Activated naive CD4-positive, alpha-beta T cell treated with anti-CD3 and anti-CD28 coated beads, Interleukin-2, amount 50 U/mL, for 24 hours (primary cell): ENCODE data around the gene DCAF15.
A peak's percentile ranks its signal among the peaks of the same experiment; 100 is the strongest.

ENCODE experiments used
- H3K27ac Mint-ChIP-seq: one replicate; pipeline ENCODE4 v1.8.0; 2021; ENCODE audit warnings: mild to moderate bottlenecking, mixed read lengths
- H3K27me3 Mint-ChIP-seq: one replicate; pipeline ENCODE4 v1.8.0; 2021; ENCODE audit warnings: mixed read lengths
- H3K36me3 Mint-ChIP-seq: one replicate; pipeline ENCODE4 v1.8.0; 2021; ENCODE audit warnings: mixed read lengths
- H3K4me1 Mint-ChIP-seq: one replicate; pipeline ENCODE4 v1.8.0; 2021; ENCODE audit warnings: mixed read lengths
- H3K4me3 Mint-ChIP-seq: one replicate; pipeline ENCODE4 v1.8.0; 2021; ENCODE audit warnings: mild to moderate bottlenecking, mixed read lengths
- H3K9me3 Mint-ChIP-seq: one replicate; pipeline ENCODE4 v1.8.0; 2021; ENCODE audit warnings: mixed read lengths

DCAF15 gene

DNA sequence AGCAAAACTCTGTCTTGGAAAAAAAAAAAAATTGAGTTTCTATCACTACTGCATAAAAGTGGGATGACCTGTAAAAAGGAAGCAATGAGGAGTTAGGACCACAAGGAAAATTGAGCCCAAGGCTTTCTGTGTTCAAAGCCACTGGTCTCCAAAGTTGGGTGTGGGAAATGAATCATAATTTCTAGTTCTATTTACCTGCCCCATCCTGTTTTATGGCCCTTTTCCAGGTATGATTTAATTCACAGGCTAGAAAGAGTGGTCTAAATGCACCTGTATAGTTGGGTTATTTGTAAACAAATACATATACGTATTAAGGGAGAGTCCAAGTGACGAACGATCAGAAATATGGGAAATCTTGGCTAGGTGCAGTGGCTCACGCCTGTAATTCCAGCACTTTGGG, 5.9 kb upstream of the DCAF15 start:
- Mint-ChIP-seq H3K4me1 (no peaks in the 10 kb centered on the region), H3K27ac (no peak overlapping the region), H3K9me3 (no peaks in the 10 kb centered on the region), H3K4me3 (no peak overlapping the region), H3K36me3 (no peaks in the 10 kb centered on the region), H3K27me3 (no peaks in the 10 kb centered on the region)

GRCh38 chr19:13951043-13951442, 1.3 kb upstream of the DCAF15 start:
- no peaks in the 10 kb centered on the region for H3K27me3 Mint-ChIP-seq

DNA sequence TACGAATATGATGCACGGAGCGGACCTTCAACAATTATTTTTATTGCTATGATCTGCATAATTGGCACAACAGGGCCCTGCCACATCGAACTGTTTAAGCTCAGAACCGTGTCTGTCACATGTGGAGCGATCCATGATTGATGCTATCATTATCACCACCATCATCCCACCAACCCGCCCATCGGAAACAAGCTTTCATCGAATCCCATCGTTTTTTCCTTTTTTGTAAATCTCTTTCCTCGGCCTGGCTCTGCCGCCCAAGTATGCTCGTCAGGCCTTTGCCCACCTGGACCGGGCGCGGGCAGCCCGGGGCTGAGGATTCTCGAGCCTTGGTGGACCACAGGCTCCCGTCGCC, 533 bp upstream of the DCAF15 start:
- Mint-ChIP-seq H3K9me3 (no peaks in the 10 kb centered on the region), H3K27ac (peak overlapping the region; percentile 95), H3K4me1 (peaks cover 21% of the 10 kb centered on the region), H3K36me3 (no peaks in the 10 kb centered on the region), H3K4me3 (peak overlapping the region; percentile 97), H3K27me3 (no peaks in the 10 kb centered on the region)

More at GRCh38 chr19:13951043-13951442, 1.3 kb upstream of the DCAF15 start:
- H3K9me3 Mint-ChIP-seq = no peaks in the 10 kb centered on the region
- peaks cover 21% of the 10 kb centered on the region for H3K4me1 Mint-ChIP-seq
- H3K27ac Mint-ChIP-seq = no peak overlapping the region
- H3K4me3 Mint-ChIP-seq = no peak overlapping the region
- H3K36me3 Mint-ChIP-seq = no peaks in the 10 kb centered on the region

- Mint-ChIP-seq H3K4me1 (peaks cover 21% of the 10 kb centered on the region), H3K9me3 (no peaks in the 10 kb centered on the region), H3K4me3 (peak overlapping the region; percentile 87), H3K27ac (peak overlapping the region; percentile 65), H3K36me3 (no peaks in the 10 kb centered on the region), H3K27me3 (no peaks in the 10 kb centered on the region)
Observed at GRCh38 chr19:13952931-13953531, 722 bp downstream of the DCAF15 start.

DNA sequence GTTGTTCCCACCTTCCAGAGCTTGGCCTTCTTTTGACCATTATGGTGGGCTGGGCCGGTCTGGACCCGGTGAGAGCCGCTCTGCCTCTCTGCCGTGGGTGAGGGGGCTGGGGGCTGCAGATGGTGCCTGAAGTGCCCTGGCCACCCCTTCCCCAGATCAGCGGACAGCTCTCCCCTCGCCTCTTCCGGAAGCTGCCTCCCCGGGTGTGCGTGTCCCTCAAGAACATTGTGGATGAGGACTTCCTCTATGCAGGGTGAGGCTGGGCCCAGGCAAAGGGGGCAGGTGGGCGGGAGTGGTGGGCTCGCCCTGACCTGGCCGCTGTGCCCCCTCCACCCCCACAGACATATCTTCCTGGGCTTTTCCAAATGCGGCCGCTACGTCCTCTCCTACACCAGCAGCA, 1.9 kb downstream of the DCAF15 start:
- Mint-ChIP-seq H3K4me1 (peaks cover 21% of the 10 kb centered on the region), H3K9me3 (no peaks in the 10 kb centered on the region), H3K27me3 (no peaks in the 10 kb centered on the region), H3K36me3 (no peaks in the 10 kb centered on the region), H3K4me3 (peak overlapping the region; percentile 87), H3K27ac (no peak overlapping the region)

- Mint-ChIP-seq H3K27ac (no peak overlapping the region), H3K27me3 (no peaks in the 10 kb centered on the region), H3K9me3 (no peaks in the 10 kb centered on the region), H3K4me3 (no peak overlapping the region), H3K4me1 (peaks cover 21% of the 10 kb centered on the region), H3K36me3 (no peaks in the 10 kb centered on the region)
Observed at GRCh38 chr19:13955662-13956364, 3.5 kb downstream of the DCAF15 start.

DNA sequence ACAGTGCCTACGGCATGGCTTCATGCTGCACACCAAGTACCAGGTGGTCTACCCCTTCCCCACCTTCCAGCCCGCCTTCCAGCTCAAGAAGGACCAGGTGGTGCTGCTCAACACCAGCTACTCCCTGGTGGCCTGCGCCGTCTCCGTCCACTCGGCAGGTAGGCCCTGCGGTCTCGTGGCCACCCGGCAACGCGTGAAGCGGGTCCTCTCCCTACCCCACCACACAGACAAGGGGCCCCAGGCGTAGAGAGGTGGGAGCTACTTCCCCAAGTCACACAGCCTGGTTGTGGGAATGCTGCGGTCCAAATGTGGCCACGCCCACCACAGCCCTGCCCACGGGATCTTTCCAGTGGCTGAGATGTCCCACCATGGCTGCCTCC, 4.0 kb downstream of the DCAF15 start:
- Mint-ChIP-seq H3K9me3 (no peaks in the 10 kb centered on the region), H3K4me3 (no peak overlapping the region), H3K27ac (no peak overlapping the region), H3K4me1 (peaks cover 21% of the 10 kb centered on the region), H3K36me3 (peaks cover 1% of the 10 kb centered on the region), H3K27me3 (no peaks in the 10 kb centered on the region)

DNA sequence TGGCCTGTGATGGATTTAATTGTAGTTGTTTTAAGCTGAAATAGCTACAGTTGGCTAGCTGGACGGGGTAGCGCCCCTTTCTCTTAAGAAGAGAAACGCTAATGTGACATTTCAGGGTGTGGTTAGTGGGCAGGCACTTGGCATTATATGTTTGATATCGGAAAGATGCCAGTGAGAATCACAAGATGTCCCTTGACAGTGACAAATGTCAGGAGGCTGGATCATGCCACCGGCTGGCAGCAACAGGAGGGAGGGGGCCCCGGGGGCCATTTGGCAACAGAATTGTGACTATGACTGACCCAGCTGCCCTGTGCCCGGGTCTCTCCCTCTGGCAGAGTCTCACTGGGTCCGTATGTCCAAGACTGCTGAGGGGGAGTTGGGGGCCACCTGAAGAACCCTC, 4.7 kb downstream of the DCAF15 start:
- Mint-ChIP-seq H3K27ac (no peak overlapping the region), H3K36me3 (peaks cover 5% of the 10 kb centered on the region), H3K4me3 (no peak overlapping the region), H3K27me3 (no peaks in the 10 kb centered on the region), H3K4me1 (peaks cover 15% of the 10 kb centered on the region), H3K9me3 (no peaks in the 10 kb centered on the region)

DNA sequence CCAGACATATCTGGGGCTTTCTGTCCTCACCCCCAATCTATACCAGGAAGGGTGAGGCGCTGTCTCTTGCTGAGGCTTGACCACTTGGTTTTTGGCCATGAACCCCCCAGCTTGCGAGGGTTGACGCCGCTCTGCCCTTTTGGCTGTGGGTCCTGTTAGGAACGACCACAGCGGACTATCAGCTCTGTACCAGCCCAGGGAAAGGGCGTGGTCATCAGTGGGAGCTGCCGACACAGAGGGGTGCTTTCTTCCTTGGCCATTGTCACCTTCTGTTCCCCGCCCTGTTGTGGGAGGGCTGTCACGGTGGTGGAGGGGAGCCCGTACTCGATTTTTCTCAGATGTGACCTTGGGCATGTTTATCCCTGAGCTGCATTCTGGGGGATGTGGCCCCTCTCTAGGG, 5.7 kb downstream of the DCAF15 start:
- peaks cover 5% of the 10 kb centered on the region for H3K36me3 Mint-ChIP-seq
- H3K9me3 Mint-ChIP-seq = no peaks in the 10 kb centered on the region
- H3K27me3 Mint-ChIP-seq = no peaks in the 10 kb centered on the region
- no peak overlapping the region for H3K27ac Mint-ChIP-seq
- H3K4me1 Mint-ChIP-seq = peaks cover 13% of the 10 kb centered on the region
- H3K4me3 Mint-ChIP-seq = no peak overlapping the region

DNA sequence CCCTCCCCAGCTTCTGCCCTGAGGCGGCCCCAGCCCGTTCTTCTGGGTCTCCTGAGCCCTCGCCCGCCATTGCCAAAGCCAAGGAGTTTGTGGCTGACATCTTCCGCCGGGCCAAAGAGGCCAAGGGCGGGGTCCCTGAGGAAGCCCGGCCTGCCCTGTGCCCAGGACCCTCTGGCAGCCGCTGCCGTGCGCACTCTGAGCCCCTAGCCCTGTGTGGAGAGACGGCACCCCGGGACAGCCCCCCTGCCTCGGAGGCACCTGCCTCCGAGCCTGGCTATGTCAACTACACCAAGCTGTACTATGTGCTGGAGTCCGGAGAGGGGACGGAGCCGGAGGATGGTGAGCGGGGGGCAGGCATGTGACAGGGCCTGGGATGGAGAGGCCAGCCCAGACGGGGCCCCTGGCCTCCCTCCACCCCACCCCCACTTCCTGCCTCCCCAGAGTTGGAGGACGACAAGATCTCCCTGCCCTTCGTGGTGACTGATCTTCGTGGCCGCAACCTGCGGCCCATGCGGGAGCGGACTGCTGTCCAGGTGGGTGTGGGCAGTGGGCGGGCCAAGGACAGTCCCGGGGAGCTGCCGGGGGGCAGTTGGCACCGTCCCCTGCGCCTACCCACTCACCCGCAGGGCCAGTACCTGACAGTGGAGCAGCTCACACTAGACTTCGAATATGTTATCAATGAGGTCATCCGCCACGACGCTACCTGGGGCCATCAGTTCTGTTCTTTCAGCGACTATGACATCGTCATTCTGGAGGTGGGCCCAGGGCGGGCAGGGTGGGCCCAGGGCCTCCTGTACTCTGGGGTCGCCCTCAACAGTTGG, 7.0 kb downstream of the DCAF15 start:
- Mint-ChIP-seq H3K27me3 (no peaks in the 10 kb centered on the region), H3K27ac (no peak overlapping the region), H3K36me3 (peaks cover 5% of the 10 kb centered on the region), H3K4me1 (peaks cover 3% of the 10 kb centered on the region), H3K4me3 (no peak overlapping the region), H3K9me3 (no peaks in the 10 kb centered on the region)

GRCh38 chr19:13959962-13960862, 7.9 kb downstream of the DCAF15 start:
- Mint-ChIP-seq H3K27ac (no peak overlapping the region), H3K36me3 (peaks cover 5% of the 10 kb centered on the region), H3K27me3 (no peaks in the 10 kb centered on the region), H3K4me3 (no peak overlapping the region), H3K9me3 (no peaks in the 10 kb centered on the region), H3K4me1 (no peaks in the 10 kb centered on the region)

GRCh38 chr19:13960863-13961784, 8.8 kb downstream of the DCAF15 start:
- Mint-ChIP-seq H3K36me3 (peaks cover 5% of the 10 kb centered on the region), H3K9me3 (no peaks in the 10 kb centered on the region), H3K4me1 (no peaks in the 10 kb centered on the region), H3K4me3 (no peak overlapping the region), H3K27me3 (no peaks in the 10 kb centered on the region), H3K27ac (peak overlapping the region; percentile 30)

DNA sequence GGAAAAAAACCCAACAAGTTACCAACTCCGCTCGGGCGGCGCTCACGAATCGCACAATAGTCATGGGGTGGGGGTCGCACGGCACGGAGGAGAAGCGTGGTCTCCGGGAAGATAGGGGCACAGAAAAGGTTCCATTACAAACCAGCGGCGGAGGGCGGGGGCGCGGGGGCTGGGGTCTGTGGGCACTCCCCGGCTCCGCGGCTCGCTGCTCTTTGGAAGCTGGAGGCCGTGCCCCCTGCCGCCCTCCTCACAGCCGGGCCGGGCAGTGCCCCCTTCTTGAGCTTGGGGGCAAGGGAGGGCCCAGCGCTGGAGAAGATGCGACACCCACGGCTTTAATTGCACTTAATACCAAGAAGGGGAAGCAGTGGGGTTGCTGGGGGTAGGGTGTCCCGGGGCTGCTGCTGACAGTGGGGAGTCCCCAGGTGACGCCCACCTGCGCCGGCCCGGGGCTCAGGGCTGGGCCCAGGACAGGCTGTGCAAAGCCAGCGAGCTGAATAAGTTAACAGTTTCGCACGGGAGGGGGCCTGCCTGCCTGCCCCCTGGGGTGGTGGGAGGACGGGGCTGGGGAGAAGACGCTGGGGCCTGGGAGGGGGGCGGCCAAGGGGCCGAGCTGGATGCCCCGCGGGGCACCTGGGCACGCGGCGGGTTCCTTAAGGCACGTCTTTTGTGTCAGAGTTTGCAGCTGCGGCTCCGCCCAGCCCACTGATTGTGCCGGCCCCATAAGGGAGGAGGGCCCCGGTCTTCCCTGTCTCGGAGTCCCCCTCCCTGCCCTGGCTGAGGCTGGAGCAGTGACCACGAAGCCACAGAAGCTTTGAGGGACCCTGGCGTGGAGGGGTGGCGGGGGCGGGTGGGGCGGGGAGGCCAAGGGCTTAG, 9.8 kb downstream of the DCAF15 start:
- Mint-ChIP-seq H3K36me3 (peaks cover 5% of the 10 kb centered on the region), H3K4me3 (no peak overlapping the region), H3K27me3 (no peaks in the 10 kb centered on the region), H3K27ac (peak overlapping the region; percentile 30), H3K9me3 (no peaks in the 10 kb centered on the region), H3K4me1 (no peaks in the 10 kb centered on the region)
